ES-I3 (cell line): Measurements from ENCODE around the gene GRAMD2A.

ENCODE experiments used
- H3K36me3 ChIP-seq: 2 replicates; pipeline ENCODE4 v1.6.1; 2013; ENCODE audit warnings: mild to moderate bottlenecking, low read length, control low read depth, moderate library complexity; ENCODE audit not compliant: insufficient read depth
- H3K4me1 ChIP-seq: 2 replicates; pipeline ENCODE4 v1.6.1; 2013; ENCODE audit warnings: mild to moderate bottlenecking, control low read depth, low read length; ENCODE audit not compliant: insufficient read depth
- H3K9ac ChIP-seq: 2 replicates; pipeline ENCODE4 v1.6.1; 2013; ENCODE audit warnings: low read depth, mild to moderate bottlenecking, low read length, moderate library complexity
- H3K9me3 ChIP-seq: 2 replicates; pipeline ENCODE4 v1.6.1; 2013; ENCODE audit warnings: mild to moderate bottlenecking, low read length, moderate library complexity; ENCODE audit not compliant: control insufficient read depth, insufficient read depth

GRAMD2A gene

DNA sequence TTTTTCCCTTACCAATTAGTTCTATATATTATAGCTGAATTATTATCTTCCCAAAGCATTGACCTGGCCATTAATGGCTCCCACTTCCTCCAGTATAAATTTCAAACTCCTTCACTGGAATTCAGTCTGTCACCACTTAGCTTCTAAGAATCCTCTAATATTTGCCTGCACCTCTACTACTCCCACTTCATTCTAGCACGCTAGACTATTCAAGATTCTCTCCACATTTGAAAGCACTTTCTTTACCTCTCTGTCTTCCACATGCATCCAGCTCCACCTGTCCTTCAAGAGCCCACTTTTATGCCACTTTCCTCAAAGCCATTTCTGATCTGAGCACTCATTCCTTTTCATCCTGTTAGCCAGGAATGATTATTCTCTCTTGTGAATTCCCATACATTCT, 64.4 kb downstream of the GRAMD2A start:
- Histone ChIP-seq H3K4me1 (no peaks in the 10 kb centered on the region), H3K9me3 (no peaks in the 10 kb centered on the region), H3K9ac (no peak overlapping the region), H3K36me3 (no peaks in the 10 kb centered on the region)

GRCh38 chr15:72131922-72132321, 65.7 kb downstream of the GRAMD2A start:
- Histone ChIP-seq H3K9ac (no peak overlapping the region), H3K4me1 (no peaks in the 10 kb centered on the region), H3K36me3 (no peaks in the 10 kb centered on the region), H3K9me3 (no peaks in the 10 kb centered on the region)

DNA sequence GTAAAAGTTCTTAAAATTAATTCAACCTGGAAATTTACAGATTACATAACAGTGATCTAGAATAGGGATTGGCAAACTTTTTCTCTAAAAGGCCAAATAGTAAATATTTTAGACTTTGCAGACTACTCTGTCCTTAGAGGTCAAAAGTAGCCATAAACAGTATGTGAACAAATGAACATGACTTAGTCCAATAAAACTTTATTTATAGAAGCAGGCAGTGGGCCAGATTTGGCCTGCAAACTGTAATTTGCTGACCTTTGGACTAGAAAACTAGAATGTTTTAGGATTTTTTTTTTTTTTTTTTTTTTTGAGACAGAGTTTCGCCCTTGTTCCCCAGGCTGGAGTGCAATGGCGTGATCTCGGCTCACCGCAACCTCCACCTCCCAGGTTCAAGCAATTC, 67.3 kb downstream of the GRAMD2A start:
- no peaks in the 10 kb centered on the region for H3K9me3 ChIP-seq
- no peaks in the 10 kb centered on the region for H3K36me3 ChIP-seq
- H3K9ac ChIP-seq = no peak overlapping the region
- H3K4me1 ChIP-seq = no peaks in the 10 kb centered on the region

DNA sequence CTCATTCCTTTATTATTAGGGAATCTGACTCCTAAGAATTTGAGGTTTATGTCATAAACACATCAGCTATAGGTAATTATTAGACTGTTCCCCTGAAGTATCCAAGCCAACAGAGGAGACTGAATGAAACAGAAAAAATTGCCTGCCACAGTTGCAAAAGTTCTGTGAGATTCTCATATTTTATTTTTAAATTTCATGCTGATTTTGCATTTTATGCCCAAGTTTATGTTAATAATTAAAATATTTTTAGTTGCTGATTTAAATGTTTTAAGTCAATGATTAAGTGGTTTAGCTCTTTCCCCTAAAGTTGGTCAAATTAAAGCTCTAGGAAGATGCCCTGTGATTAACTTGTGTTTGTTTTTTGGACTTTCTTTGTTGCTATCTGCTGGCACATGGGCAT, 69.2 kb downstream of the GRAMD2A start:
- H3K9me3 ChIP-seq = no peaks in the 10 kb centered on the region
- no peak overlapping the region for H3K9ac ChIP-seq
- H3K36me3 ChIP-seq = no peaks in the 10 kb centered on the region
- H3K4me1 ChIP-seq = no peaks in the 10 kb centered on the region

- Histone ChIP-seq H3K36me3 (no peaks in the 10 kb centered on the region), H3K9ac (no peak overlapping the region), H3K9me3 (no peaks in the 10 kb centered on the region), H3K4me1 (no peaks in the 10 kb centered on the region)
These were observed 69.8 kb downstream of the GRAMD2A start for GRCh38 chr15:72127724-72128322.

GRCh38 chr15:72124218-72124617, 73.4 kb downstream of the GRAMD2A start:
- Histone ChIP-seq H3K36me3 (no peaks in the 10 kb centered on the region), H3K4me1 (no peaks in the 10 kb centered on the region; the same call in 1 of the 2 replicates), H3K9me3 (no peaks in the 10 kb centered on the region), H3K9ac (no peak overlapping the region)

- Histone ChIP-seq H3K36me3 (no peaks in the 10 kb centered on the region), H3K9me3 (no peaks in the 10 kb centered on the region), H3K9ac (peak within 1 kb of the TSS; percentile 94), H3K4me1 (no peaks in the 10 kb centered on the region; the same call in 1 of the 2 replicates)
These were observed 79.3 kb downstream of the GRAMD2A start, which contains the start of the genes MYO9A and SENP8 for GRCh38 chr15:72118017-72118978. Gene MYO9A (minus strand): TSS chr15:72118150. CDS start chr15:72046563, 71,587 bp downstream. Gene SENP8 (plus strand): TSS chr15:72118403. CDS start chr15:72139624, 21,221 bp downstream.

GRCh38 chr15:72117486-72118016, 80.0 kb downstream of the GRAMD2A start:
- no peaks in the 10 kb centered on the region for H3K36me3 ChIP-seq
- peak overlapping the region; percentile 79 for H3K9ac ChIP-seq
- no peaks in the 10 kb centered on the region; the same call in 1 of the 2 replicates for H3K4me1 ChIP-seq
- no peaks in the 10 kb centered on the region for H3K9me3 ChIP-seq

- Histone ChIP-seq H3K4me1 (no peaks in the 10 kb centered on the region), H3K9ac (peak overlapping the region; percentile 79), H3K36me3 (no peaks in the 10 kb centered on the region), H3K9me3 (no peaks in the 10 kb centered on the region)
These were observed 80.7 kb downstream of the GRAMD2A start for GRCh38 chr15:72116731-72117485.

DNA sequence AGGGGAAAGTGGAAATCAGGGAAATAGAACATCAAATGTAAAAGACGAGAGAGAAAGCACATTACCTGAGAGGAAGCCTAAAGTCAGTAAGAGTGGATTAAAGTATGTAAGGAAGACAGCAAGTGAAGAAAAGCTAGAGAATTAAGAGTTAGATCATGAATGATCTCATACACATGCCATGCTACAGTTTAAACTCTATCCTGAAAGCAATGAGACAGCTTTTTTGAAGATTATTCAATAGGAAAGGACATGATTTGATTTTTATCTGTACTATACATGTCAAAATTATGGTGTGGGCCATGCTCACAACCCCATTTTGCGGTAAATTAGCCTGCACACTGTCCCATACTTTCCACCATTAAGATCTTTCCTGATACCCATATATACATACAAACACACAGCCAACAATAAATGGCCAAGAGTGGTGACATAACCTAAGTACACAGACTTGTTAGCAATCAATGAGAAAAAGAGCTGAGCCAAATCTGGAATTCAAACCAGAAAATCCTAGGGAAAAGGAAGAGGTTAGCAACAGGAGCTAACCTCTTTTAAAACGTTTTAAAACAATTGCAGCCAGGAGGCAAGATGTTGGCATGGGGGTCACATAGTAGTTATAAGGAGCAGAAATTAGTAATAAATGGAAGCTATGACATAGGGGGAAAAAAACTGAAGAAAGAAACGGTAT, 84.1 kb downstream of the GRAMD2A start:
- Histone ChIP-seq H3K9me3 (no peaks in the 10 kb centered on the region), H3K9ac (no peak overlapping the region), H3K36me3 (no peaks in the 10 kb centered on the region), H3K4me1 (no peaks in the 10 kb centered on the region)

DNA sequence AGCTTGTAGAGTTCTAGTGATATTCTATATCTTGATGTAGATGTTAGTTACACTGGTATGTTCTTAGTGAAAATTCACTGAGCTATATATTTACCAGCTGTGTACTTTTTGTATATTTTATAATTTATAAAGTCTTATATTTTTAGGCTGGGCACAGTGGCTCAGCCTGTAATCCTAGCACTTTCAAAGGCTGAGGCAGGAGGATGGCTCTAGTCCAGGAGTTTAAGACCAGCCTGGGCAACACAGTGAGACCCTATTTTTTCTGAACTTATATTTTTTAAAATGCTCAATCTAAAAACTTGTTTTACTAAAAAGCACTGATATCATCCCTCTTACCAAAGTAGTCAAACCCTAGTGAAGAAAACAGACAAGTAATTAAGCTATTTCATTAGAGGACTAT, 84.8 kb downstream of the GRAMD2A start:
- no peaks in the 10 kb centered on the region for H3K9me3 ChIP-seq
- no peaks in the 10 kb centered on the region for H3K4me1 ChIP-seq
- H3K9ac ChIP-seq = no peak overlapping the region
- H3K36me3 ChIP-seq = no peaks in the 10 kb centered on the region

GRCh38 chr15:72112116-72112515, 85.5 kb downstream of the GRAMD2A start:
- H3K9ac ChIP-seq = no peak overlapping the region
- H3K36me3 ChIP-seq = no peaks in the 10 kb centered on the region
- no peaks in the 10 kb centered on the region for H3K9me3 ChIP-seq
- no peaks in the 10 kb centered on the region for H3K4me1 ChIP-seq

- Histone ChIP-seq H3K9me3 (no peaks in the 10 kb centered on the region), H3K4me1 (no peaks in the 10 kb centered on the region), H3K9ac (no peak overlapping the region), H3K36me3 (no peaks in the 10 kb centered on the region)
These were observed 87.2 kb downstream of the GRAMD2A start for GRCh38 chr15:72110355-72110754.
